Stimulated activated CD4-positive, alpha-beta T cell treated with anti-CD3 and anti-CD28 coated beads, Interleukin-1b, Interleukin-23, amount 100 ng/mL, for 48 hours (primary cell): ENCODE results near the gene RUNX3.

Experiments used
- DNase-seq: peaks from one replicate; pipeline ENCODE4 v3.0.0-alpha.2; 2020

The RUNX3 gene

GRCh38 chr1:24859063-24860010, 70.7 kb downstream of the RUNX3 start:
- DNase-seq = no peak

GRCh38 chr1:24858277-24858676, 71.8 kb downstream of the RUNX3 start:
- DNase-seq = no peak

GRCh38 chr1:24857507-24858133, 72.5 kb downstream of the RUNX3 start:
- DNase-seq = no peak

GRCh38 chr1:24856787-24857506, 73.1 kb downstream of the RUNX3 start:
- no peak for DNase-seq

- no peak for DNase-seq
These were observed 74.6 kb downstream of the RUNX3 start for GRCh38 chr1:24855474-24855873.

- DNase-seq = no peak
These were observed 76.4 kb downstream of the RUNX3 start for GRCh38 chr1:24853649-24854048.

GRCh38 chr1:24850328-24850920, 79.7 kb downstream of the RUNX3 start:
- DNase-seq = no peak

GRCh38 chr1:24849672-24850295, 80.3 kb downstream of the RUNX3 start:
- no peak for DNase-seq
